Central memory CD8-positive, alpha-beta T cell (primary cell): ENCODE measurements around the gene PCSK6.
A peak's percentile ranks its signal among the peaks of the same experiment; 100 is the strongest.

Source experiments
- ATAC-seq: fragments of 150-1000 bp; cut with Tn5 transposase; replicated peaks from 2 replicates; pipeline ENCODE4 v1.10.0; 2022; ENCODE audit warnings: mild to moderate bottlenecking, moderate FRiP score, moderate number of reproducible peaks; ENCODE audit not compliant: poor library complexity, severe bottlenecking; ENCODE audit errors: extremely low read depth
- DNase-seq, 2 donors: peaks; one replicate each; pipeline ENCODE4 v3.0.0; 2021; ENCODE audit warnings: low spot score in 2 of 2
- H3K27ac Mint-ChIP-seq: one replicate; pipeline ENCODE4 v1.8.0; 2022; ENCODE audit warnings: low read depth, mild to moderate bottlenecking, moderate library complexity, mixed read lengths
- H3K27me3 Mint-ChIP-seq: one replicate; pipeline ENCODE4 v1.8.0; 2022; ENCODE audit warnings: mixed read lengths
- H3K36me3 Mint-ChIP-seq: one replicate; pipeline ENCODE4 v1.8.0; 2022; ENCODE audit warnings: mild to moderate bottlenecking, moderate library complexity, mixed read lengths; ENCODE audit not compliant: insufficient read depth
- H3K4me1 Mint-ChIP-seq: one replicate; pipeline ENCODE4 v1.8.0; 2022; ENCODE audit warnings: mixed read lengths
- H3K4me3 Mint-ChIP-seq: one replicate; pipeline ENCODE4 v1.8.0; 2022; ENCODE audit warnings: mild to moderate bottlenecking, moderate library complexity, mixed read lengths
- H3K9me3 Mint-ChIP-seq: one replicate; pipeline ENCODE4 v1.8.0; 2022; ENCODE audit warnings: mixed read lengths

Gene PCSK6

GRCh38 chr15:101501703-101502373 is 12.3 kb upstream of the PCSK6 start:
- H3K27ac Mint-ChIP-seq = no peak overlapping the region
- peak overlapping the region; percentile 44 for H3K4me3 Mint-ChIP-seq
- H3K9me3 Mint-ChIP-seq = no peaks in the 10 kb centered on the region
- ATAC-seq = peak; percentile 54
- peaks cover 10% of the 10 kb centered on the region for H3K4me1 Mint-ChIP-seq
- H3K27me3 Mint-ChIP-seq = peaks cover 77% of the 10 kb centered on the region
- DNase-seq = peak in 1 of 2 donors; percentile 12
- H3K36me3 Mint-ChIP-seq = peaks cover 1% of the 10 kb centered on the region

- Mint-ChIP-seq H3K4me3 (peak overlapping the region; percentile 44), H3K9me3 (no peaks in the 10 kb centered on the region), H3K4me1 (peaks cover 18% of the 10 kb centered on the region), H3K36me3 (peaks cover 3% of the 10 kb centered on the region), H3K27me3 (peaks cover 80% of the 10 kb centered on the region), H3K27ac (no peak overlapping the region)
- ATAC-seq (no peak), DNase-seq (peak in 1 of 2 donors; percentile 8)
Observed at GRCh38 chr15:101500865-101501551, 11.5 kb upstream of the PCSK6 start.

- Mint-ChIP-seq H3K27me3 (peaks cover 83% of the 10 kb centered on the region), H3K4me1 (peaks cover 21% of the 10 kb centered on the region), H3K27ac (no peak overlapping the region), H3K4me3 (no peak overlapping the region), H3K36me3 (peaks cover 3% of the 10 kb centered on the region), H3K9me3 (no peaks in the 10 kb centered on the region)
- DNase-seq (peak in 1 of 2 donors; percentile 6), ATAC-seq (no peak)
Observed at GRCh38 chr15:101499863-101500713, 10.6 kb upstream of the PCSK6 start.

GRCh38 chr15:101498717-101499480 is 9.4 kb upstream of the PCSK6 start:
- Mint-ChIP-seq H3K27me3 (peaks cover 83% of the 10 kb centered on the region), H3K9me3 (no peaks in the 10 kb centered on the region), H3K27ac (no peak overlapping the region), H3K36me3 (peaks cover 3% of the 10 kb centered on the region), H3K4me3 (no peak overlapping the region), H3K4me1 (peaks cover 21% of the 10 kb centered on the region)
- DNase-seq = no peak
- ATAC-seq = no peak

- Mint-ChIP-seq H3K27me3 (peaks cover 80% of the 10 kb centered on the region), H3K36me3 (peaks cover 5% of the 10 kb centered on the region), H3K4me3 (no peak overlapping the region), H3K27ac (no peak overlapping the region), H3K4me1 (peaks cover 25% of the 10 kb centered on the region), H3K9me3 (no peaks in the 10 kb centered on the region)
- ATAC-seq (no peak), DNase-seq (no peak)
Observed at GRCh38 chr15:101498076-101498716, 8.7 kb upstream of the PCSK6 start.

DNA sequence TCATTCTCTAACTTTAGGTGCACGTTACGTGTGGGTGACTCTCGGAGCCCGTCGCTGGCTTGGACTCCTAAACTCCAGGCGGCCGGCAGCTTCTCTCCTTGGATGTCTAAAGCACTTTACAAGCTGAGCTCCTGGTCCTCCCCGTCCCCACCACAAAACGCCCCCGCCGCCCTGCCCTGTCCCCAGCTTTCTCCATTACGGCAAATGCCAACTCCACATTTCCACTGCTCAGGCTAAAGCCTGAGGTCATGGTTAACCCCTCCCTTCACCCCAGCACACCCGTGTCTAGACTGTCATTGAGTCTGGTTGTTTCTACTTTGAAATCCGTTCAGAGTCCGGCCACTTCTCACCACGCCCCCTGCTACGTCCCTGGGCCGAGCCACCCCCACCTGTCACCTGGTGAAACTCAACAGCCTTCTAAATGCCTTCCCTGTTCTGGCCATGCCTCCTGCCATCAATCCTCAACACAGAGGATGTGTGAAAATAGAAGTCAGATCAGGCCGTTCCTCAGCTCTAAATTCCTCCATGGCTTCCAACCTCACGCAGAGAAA is 8.1 kb upstream of the PCSK6 start:
- ATAC-seq (no peak), DNase-seq (no peak)
- Mint-ChIP-seq H3K27me3 (peaks cover 82% of the 10 kb centered on the region), H3K36me3 (peaks cover 6% of the 10 kb centered on the region), H3K27ac (no peak overlapping the region), H3K4me1 (peaks cover 26% of the 10 kb centered on the region), H3K4me3 (no peak overlapping the region), H3K9me3 (no peaks in the 10 kb centered on the region)

DNA sequence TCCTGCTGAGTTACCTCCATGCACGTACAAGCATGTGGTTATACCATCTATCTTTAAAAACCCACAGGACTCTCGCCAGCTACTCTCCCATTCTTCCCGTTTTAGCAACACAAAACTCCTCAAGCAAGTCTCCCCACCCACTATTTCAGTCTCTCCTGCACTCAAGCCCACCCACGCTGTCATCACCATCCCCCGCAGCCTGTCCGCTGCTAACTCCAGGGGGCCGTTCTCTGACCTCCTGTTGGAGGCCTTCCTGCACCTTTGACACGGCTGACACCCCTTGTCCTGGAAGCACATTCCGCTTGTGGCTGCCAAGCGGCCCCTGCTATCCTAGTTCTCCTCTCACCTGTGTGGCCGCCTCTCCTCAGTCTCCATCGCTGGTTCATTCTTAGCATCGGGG is 7.5 kb upstream of the PCSK6 start:
- H3K4me3 Mint-ChIP-seq = no peak overlapping the region
- H3K27ac Mint-ChIP-seq = no peak overlapping the region
- peaks cover 87% of the 10 kb centered on the region for H3K27me3 Mint-ChIP-seq
- H3K9me3 Mint-ChIP-seq = no peaks in the 10 kb centered on the region
- ATAC-seq (no peak), DNase-seq (no peak)
- peaks cover 6% of the 10 kb centered on the region for H3K36me3 Mint-ChIP-seq
- H3K4me1 Mint-ChIP-seq = peaks cover 26% of the 10 kb centered on the region

DNA sequence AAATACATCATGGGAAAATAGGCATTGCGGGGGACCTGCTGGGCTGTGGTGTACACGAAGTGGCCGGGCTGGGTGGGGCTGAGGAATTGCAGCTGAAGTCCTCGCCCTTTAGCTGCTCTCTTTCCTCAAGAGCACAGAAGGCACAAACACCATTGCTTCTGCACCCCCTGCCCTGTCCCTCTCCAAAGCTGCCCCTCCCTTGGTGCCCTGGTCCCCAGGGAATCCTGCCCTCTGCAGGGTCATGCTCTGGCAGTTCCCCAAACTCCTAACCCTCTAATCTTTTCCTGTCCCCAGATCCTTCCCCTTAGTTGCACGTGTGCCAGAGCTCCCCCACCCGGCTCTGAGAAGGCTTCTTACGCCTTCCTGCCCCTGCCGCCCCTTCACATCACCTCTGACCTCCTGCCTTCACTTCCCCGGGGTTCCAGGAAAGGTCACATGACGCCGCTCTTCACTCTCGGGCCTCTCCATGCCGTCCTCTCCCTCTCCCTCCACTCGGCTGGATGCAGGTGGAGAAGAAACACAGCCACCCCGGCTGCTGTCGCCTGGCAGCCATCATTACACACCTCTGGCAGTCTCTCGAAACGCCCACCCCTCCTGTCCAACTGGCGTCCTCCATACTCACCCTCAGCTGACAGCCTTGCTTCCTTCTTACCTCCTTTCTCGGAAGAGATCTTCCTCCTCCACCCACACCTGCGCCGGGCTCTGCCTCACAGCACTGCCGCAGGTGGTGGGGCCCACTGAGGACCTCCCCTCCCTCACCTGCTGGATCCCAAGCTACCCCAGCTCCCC is 6.9 kb upstream of the PCSK6 start:
- ATAC-seq (no peak), DNase-seq (no peak)
- peaks cover 22% of the 10 kb centered on the region for H3K4me1 Mint-ChIP-seq
- H3K36me3 Mint-ChIP-seq = peaks cover 6% of the 10 kb centered on the region
- peaks cover 87% of the 10 kb centered on the region for H3K27me3 Mint-ChIP-seq
- H3K9me3 Mint-ChIP-seq = no peaks in the 10 kb centered on the region
- H3K27ac Mint-ChIP-seq = no peak overlapping the region
- no peak overlapping the region for H3K4me3 Mint-ChIP-seq

DNA sequence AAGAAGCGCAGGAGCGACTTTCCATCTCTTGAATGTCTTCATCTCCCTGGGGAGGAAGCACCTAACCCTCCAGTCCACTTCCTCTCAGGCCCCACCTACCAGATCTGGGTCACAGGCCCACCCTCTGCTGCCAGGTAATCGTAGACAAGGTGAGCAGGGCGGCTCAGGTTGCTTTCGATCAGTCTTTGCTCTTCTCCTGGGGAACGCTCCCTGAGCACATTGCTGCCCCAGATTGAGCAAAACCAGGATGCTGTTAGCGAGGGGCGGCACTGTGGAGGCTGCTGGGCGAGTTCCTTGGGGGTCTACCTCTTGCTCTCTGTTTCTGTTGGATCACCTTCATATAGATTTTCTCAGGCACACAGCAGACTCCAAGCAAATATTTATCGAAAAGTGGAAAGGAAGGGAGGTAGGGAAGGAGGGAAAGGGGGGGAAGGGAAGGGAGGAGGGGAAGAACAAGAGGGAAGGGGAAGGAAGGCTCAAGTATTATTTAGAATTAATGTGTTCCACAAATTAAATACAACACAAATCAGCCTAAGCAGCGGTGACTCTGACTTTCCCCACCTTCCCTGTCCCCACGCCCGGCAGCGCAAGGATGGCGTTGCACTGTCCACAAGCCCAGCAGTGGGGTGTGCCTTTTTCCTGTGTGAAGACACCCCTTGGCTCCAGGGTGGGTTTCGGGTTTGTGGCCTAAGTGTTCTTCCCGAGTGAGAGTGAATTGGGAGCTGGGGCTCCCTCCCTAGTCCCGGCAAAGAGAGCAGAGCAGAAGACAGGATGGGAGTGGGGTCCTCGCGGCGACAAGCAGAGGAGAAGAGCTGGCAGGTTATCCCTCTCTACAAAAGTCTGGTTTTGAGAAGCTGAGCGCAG is 6.1 kb upstream of the PCSK6 start:
- Mint-ChIP-seq H3K27me3 (peaks cover 87% of the 10 kb centered on the region), H3K4me3 (no peak overlapping the region), H3K9me3 (no peaks in the 10 kb centered on the region), H3K27ac (no peak overlapping the region), H3K4me1 (peaks cover 21% of the 10 kb centered on the region), H3K36me3 (peaks cover 6% of the 10 kb centered on the region)
- DNase-seq (no peak), ATAC-seq (no peak)

DNA sequence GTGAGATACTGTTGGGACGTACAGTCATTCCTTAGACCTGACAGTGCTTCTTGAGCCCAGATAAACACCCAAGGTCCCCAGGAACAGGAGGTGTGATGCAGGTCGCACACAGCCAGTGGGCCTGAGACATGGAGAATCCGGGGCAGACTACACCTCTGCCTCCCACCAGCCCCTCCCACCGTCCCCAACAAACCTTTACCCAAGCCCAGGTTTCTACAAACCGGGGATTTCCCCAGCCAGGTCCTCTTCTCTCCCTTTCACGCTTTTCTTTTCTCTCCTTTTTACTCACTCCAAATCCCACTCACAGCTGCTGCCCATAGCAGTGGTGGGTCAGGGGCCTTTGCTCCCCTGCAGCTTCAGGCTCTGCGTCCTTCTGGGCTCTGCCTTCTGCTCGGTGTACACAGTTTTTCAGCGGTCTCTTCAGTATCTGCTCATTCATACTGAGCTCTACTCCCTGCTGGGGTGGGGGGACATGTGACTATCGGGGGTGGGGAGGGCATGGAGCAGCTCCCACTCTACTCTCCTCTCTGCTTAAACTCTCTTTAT is 4.8 kb upstream of the PCSK6 start:
- no peak overlapping the region for H3K4me3 Mint-ChIP-seq
- no peaks in the 10 kb centered on the region for H3K9me3 Mint-ChIP-seq
- DNase-seq = no peak
- H3K36me3 Mint-ChIP-seq = peaks cover 6% of the 10 kb centered on the region
- peaks cover 79% of the 10 kb centered on the region for H3K27me3 Mint-ChIP-seq
- ATAC-seq = no peak
- H3K4me1 Mint-ChIP-seq = peaks cover 21% of the 10 kb centered on the region
- H3K27ac Mint-ChIP-seq = no peak overlapping the region
